ENCODE results near the gene L1CAM.

Gene L1CAM

GRCh38 chrX:153862369-153863250, 23.4 kb downstream of the L1CAM start:
- FAIRE-seq = no peak

DNA sequence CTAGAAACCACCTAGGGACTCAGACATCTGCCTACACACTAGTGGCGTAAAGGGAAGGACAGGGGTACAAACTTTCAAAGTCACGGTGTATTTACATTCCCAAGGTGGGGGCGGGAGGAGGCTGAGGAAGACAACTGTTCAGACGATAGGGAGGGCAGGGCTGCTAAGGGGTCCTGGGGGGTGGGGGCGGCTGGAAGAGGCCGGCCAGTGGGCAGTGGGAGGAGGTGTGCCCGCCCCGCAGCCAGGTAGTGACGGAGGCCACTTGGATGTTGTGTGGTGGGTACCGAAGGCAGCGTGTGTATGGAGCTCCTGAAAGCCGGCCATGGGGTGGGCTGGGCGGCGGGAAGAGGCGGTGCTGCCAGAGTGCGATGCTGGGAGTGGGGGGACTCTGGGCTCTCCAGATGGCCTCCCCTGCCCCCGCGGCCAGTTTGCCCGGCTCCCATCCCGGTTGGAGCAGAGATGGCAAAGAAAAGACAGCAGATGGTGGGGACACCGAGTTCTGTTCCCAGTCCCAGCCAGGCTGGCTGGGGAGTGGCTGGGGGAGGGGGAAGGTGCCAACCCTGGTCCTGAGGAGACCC, 24.2 kb downstream of the L1CAM start:
- no peak for FAIRE-seq

DNA sequence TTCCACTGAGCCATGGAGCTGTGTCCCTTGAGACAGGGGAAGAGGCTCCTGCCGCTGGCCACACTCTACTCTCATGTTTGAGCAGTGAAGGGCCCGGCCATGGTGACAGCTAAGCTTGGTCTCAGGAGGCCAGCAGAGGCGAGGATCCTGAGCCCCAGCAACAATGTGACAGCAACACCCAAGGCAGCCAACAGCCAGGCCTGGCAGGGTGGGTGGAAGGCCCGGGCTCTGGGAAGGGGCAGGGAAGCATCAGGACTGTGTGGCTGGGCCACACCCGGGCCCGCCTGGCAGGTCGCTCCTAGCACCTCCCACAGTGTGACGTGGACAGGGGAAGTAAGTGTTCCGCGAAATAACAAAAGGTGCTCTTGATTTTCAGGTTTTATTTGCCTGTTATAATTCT, 24.8 kb downstream of the L1CAM start:
- no peak for FAIRE-seq

GRCh38 chrX:153857348-153857903, 28.5 kb downstream of the L1CAM start:
- FAIRE-seq = no peak

GRCh38 chrX:153854702-153855101, 31.3 kb downstream of the L1CAM start:
- no peak for FAIRE-seq

DNA sequence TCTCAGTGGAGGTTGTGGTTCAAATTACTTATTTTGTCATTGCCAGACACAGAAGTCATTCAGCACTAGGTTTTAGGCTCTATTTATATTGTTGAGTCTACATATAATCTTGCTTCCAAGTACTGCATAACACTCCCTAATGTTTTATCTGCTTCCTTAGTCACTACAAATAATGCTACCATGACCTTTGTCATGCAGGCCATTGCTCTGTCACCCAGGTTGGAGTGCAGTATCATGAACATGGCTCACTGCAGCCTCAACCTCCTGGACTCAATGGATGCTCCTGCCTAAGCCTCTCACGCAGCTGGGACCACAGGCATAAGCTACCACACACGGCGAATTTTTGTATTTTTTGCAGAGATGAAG, 32.1 kb downstream of the L1CAM start:
- FAIRE-seq = no peak

DNA sequence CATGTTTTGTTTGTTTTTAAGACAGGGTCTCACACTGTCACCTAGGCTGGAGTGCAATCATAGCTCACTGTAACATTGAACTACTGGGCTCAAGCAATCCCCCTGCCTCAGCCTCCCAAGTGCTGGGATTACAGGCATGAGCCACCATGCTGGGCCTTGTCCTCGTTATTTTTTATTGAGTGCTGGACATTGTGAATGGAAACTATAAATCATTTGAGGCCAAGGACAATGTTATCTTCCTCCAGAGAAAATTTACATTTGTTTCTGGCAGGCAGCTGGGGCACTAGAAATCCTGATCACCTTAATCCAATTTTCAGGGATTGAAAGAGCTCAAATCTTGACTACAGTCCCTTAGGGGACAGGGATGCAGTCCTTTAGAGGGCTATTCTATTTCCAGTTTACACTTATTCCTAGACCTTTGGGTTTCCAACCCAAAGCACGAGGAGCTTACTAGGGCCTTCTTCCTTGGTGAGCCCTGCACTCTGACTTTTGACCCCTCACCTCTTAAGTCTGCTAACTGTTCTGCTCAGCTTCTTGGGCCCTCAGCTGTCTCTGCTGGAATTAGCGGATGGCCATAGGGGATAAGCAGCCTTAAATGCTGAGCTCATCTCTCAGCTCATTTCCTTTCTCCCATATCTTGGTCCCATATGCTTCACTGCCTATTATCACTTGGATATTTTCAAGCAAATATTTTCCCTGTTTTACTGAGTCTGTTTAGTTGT, 32.6 kb downstream of the L1CAM start:
- no peak for FAIRE-seq

GRCh38 chrX:153851981-153852380, 34.0 kb downstream of the L1CAM start:
- no peak for FAIRE-seq

GRCh38 chrX:153848325-153848724, 37.6 kb downstream of the L1CAM start:
- FAIRE-seq = no peak

GRCh38 chrX:153845842-153846241, 40.1 kb downstream of the L1CAM start:
- no peak for FAIRE-seq

- FAIRE-seq = no peak
Observed at GRCh38 chrX:153845195-153845594, 40.8 kb downstream of the L1CAM start.

DNA sequence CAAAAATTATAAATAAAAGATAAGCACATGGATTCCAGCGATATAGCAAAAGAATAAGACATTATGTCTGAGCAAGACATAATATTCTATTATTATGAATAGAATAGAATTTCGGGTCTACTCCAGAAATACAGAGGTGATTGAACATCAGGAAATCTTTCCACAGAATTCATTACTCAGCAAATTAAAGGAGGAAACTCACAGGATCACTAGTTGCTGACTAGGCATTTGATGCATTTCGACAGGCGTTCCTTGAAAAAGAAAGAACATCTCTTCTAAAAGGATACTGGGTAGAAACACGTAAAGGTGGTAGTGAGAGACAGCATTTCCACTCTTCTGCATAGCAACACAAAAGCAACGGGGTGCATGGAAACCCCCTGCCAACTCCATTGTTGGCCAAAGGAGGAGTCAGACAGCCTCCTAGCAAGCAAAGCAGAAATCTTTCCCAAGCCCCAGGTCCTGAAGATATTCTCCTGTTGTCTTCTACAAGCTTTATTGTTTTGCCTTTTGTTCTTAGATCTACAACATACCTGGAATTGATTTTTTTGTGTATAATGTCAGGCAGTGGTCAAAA, 41.4 kb downstream of the L1CAM start:
- FAIRE-seq = peak; percentile 82

DNA sequence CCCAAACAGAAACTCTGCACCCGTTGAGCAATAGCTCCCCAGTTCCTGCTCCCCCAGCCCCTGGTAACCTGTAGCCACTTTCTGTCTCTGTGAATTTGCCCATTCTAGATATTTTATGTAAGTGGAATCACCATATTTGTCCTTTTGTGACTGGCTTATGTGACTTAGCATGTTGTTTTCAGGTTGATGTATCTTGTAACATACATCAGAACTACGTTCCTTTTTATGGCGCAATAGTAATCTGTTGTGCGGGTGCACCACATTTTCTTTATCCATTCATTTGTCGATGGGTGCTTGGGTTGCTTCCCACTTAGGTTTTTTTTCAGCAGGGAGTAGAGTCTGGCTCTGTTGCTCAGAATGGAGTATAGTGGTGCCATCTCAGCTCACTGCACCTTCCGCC, 49.1 kb downstream of the L1CAM start:
- FAIRE-seq = no peak

DNA sequence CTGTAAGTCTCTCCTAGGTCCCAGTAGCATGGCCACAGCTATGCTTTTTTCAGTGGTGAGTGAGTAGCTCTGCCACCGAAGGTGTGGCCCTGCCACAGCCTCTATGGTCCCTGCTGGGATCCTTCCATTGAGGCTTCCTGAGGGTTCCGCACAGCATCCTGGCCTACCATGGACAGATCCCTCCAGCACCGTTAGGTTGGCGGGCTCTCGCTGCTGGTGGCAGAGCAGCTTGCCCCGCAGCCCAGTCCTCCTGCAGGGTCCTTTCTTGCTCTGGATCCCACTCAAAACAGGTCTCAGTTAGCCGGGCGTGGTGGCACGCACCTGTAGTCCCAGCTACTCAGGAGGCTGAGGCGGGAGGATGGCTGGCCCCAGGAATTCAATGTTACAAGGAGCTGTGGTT, 53.2 kb downstream of the L1CAM start:
- FAIRE-seq = no peak

DNA sequence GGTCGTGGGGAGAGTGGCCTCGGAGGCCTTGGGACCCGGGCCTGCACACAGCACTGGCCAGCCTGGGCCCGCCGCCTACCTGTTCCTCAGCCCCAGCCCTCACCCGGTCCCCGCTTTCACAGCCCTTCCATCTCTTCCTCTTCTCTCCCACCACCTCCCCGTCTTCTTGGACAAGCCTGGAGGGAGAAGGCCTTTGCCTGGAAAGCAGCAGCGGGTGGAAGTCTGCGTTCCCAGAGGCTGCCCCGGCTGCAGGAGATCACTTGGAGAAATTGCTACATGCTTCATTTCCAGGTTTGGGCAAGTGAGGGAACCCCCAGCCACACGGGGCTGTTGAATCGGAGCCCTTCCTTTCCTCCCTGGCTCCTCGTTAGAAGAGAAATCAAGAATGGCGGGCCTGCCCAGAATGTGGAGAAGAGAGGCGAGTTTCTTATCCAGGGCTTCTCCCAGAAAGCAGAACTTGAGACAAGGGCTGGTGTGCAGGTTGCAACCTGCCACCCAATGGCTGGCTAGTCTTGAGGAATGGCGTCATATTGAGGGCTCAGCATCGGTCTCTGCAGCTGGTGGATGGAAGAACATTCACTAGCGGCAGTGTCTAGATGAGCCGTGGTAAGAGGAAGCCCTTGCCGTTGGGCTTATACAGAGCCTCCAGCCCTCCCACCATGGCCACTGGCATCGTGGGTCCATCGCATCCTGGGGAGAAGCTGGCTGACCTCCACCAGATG, 54.4 kb downstream of the L1CAM start:
- no peak for FAIRE-seq

- FAIRE-seq = no peak
Observed at GRCh38 chrX:153830640-153831428, 55.1 kb downstream of the L1CAM start.

GRCh38 chrX:153829799-153830639, 56.0 kb downstream of the L1CAM start, which contains the start of gene PDZD4:
Gene PDZD4, minus strand, starts transcription at chrX:153830544. Its CDS starts 246 bp downstream, at chrX:153830298.
- FAIRE-seq = no peak

DNA sequence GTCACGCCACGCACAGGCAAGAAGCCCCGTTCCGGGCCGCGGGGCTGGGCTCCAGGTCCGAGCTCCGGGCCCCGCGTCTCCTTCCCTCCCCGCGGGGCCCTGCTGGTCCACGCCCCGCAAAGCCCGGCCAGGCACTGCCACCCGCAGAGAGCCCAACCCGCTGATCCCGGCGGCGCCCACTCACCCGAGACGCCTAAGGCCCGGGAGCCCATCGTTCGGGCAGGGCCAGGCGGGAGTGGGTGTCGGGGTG, 56.5 kb downstream of the L1CAM start:
- FAIRE-seq = no peak

DNA sequence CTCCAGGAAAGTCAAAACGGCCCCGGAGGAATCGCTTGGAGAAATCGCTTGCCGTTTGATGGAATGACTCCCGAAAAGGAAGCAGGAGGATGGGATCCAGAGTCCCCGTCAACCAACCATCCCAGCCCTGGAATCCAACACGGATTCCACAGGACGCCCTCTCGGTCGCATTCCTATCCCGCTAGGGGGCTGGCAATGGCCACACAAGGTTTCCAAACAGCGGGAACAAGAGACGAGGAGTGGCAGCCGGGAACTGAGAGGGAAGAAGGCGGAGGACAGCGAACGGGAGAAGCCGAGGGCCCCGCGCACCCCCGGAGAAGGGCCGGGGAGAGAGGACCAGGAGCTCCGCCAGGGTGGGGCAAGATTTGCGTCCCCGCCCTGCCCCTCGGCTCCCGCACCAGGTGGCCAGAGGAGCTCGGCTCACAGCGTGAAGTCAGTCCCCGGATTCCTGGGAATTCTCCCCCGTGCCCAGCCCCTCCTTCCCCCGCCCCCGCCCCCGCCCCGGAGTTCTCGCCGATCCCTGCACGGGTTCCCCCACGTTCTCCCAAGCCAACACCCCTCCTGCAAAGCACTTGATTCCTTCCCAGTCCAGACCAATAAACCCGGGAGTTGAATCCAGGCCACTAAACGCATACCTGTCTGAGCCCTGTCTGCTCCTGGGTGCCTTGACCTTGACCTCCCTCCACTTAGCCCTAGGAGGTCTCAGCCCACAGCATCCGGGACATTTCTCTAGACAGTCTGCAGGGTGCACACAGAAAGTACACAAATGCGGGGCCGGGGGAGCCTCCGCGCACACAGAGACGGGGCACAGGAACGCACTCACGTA, 57.0 kb downstream of the L1CAM start:
- no peak for FAIRE-seq

- no peak for FAIRE-seq
Observed at GRCh38 chrX:153828308-153828707, 57.7 kb downstream of the L1CAM start.
